ENCODE results near the gene NCOR1. TPM values are rescaled to one million over a fixed set of nuclear protein-coding genes. Genes with fewer than 3 reads are reported as not detected.

NCOR1 gene
- total and polyA plus RNA-seq, 2 of the 8 experiments (the other 6 are each of a cell fraction or from before 2014, with no cell fraction given) = 65.4 to 142 TPM

DNA sequence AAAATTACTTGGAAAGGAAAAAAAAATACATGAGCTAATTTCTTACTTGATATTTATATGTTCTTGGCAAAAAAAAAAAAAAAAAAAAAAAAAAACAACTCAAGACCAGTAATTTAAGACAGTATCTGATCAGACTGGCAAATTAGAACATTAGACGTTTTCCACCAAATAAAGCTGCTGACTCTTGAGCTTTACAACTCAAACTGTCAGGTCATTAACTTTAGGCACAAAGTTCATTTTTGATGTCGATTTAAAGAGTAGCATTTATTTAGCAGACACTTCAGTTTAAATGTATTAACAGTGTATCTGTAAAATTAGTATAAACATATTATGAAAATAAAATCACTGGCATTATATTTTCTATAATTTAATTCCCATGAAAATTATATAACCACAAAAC, 66.7 kb downstream of the NCOR1 start:
- H3K27ac ChIP-seq (ENCODE audit: low read depth, low read length) = no peak overlapping the region
- H2AK5ac ChIP-seq (ENCODE audit: low read depth, low read length) = no peak overlapping the region
- no peak overlapping the region for H2BK20ac ChIP-seq (ENCODE audit: low read length)
- no peak overlapping the region for H2BK12ac ChIP-seq (ENCODE audit: low read depth, low read length)
- H3K14ac ChIP-seq (ENCODE audit: insufficient read length) = no peak overlapping the region
- 87% methylated on average over 2 of the region's 2 CpGs; no CpG with 5 or more reads in 1 of the 2 experiments for WGBS, 2 experiments (ENCODE audit: extremely low coverage in 1 of 2, insufficient coverage in 1 of 2, insufficient read length in 1 of 2, insufficient replicate concordance in 2 of 2, low coverage in 1 of 2, low lambda C conversion rate in 2 of 2, missing lambda C conversion rate in 1 of 2)
- no peak overlapping the region for H3K4me3 ChIP-seq (ENCODE audit: extremely low read depth in 1 of 4, insufficient read depth in 2 of 4, low read depth in 3 of 4, low read length in 4 of 4)
- no peak overlapping the region for H3K18ac ChIP-seq (ENCODE audit: extremely low read depth, low read length)
- H3K4me2 ChIP-seq (ENCODE audit: insufficient read depth in 1 of 2, low read depth in 2 of 2, low read length in 2 of 2) = no peak overlapping the region
- H3K23ac ChIP-seq (ENCODE audit: insufficient read length) = no peak overlapping the region
- H3K4ac ChIP-seq (replicated peaks; ENCODE audit: insufficient read length, low read depth, low read length) = no peak overlapping the region
- no peaks in the 10 kb centered on the region for H3K79me2 ChIP-seq (ENCODE audit: control insufficient read depth in 1 of 2, insufficient read depth in 2 of 2, low read length in 2 of 2)
- TF ChIP-seq SP2 (IDR thresholded peaks at IDR 0.05; ENCODE audit: low read length) = no peak
- TF ChIP-seq BACH1 (IDR thresholded peaks at IDR 0.05; ENCODE audit: low read length) = no peak
- POLR2A ChIA-PET (ENCODE audit: partially characterized antibody) = no interaction called here
- no peak overlapping the region for H4K91ac ChIP-seq (replicated peaks; ENCODE audit: insufficient read length, low read length)
- peaks cover 0 to 44% (median 16%) of the 10 kb centered on the region in 4 experiments; a peak in 7 of 8 replicates for H3K36me3 ChIP-seq (ENCODE audit: control insufficient read depth in 2 of 4, insufficient read depth in 4 of 4, low read length in 3 of 4)
- H3K9me3 ChIP-seq (ENCODE audit: insufficient read depth in 2 of 2, low read depth in 1 of 2, low read length in 1 of 2) = no peaks in the 10 kb centered on the region
- H4K5ac ChIP-seq (ENCODE audit: insufficient read length, low read depth, low read length) = no peak overlapping the region
- no peaks in the 10 kb centered on the region for H4K20me1 ChIP-seq (replicated peaks in 1 of 2; ENCODE audit: control insufficient read depth in 1 of 2, insufficient read depth in 2 of 2, low read length in 2 of 2)
- CTCF ChIA-PET (ENCODE audit: partially characterized antibody) = no interaction called here
- H3K79me1 ChIP-seq (ENCODE audit: low read depth, low read length) = 0 out of 2 replicates have a peak, but pooled peaks cover 3% of the 10 kb centered on the region
- no peak overlapping the region for H2AFZ ChIP-seq (ENCODE audit: low read length)
- no peak overlapping the region for H4K8ac ChIP-seq (ENCODE audit: extremely low read depth, insufficient read depth, low read length)
- no peaks in the 10 kb centered on the region for H3K27me3 ChIP-seq (replicated peaks in 1 of 4; ENCODE audit: control insufficient read depth in 3 of 4, extremely low read depth in 1 of 4, insufficient read depth in 3 of 4, low read length in 3 of 4)
- DNase-seq (ENCODE audit: low read depth in 1 of 2, low spot score in 2 of 2) = no peak
- FAIRE-seq = no peak
- no peak overlapping the region for H3K9ac ChIP-seq (replicated peaks in 1 of 4; ENCODE audit: extremely low read depth in 1 of 4, low read depth in 3 of 4, low read length in 3 of 4)
- no peaks in the 10 kb centered on the region for H3K23me2 ChIP-seq (ENCODE audit: low read depth, low read length)
- H3K4me1 ChIP-seq (replicated peaks in 1 of 4; ENCODE audit: control insufficient read depth in 3 of 4, insufficient read depth in 4 of 4, low read length in 3 of 4) = no peaks in the 10 kb centered on the region
- H2BK5ac ChIP-seq (ENCODE audit: low read depth, low read length) = no peak overlapping the region
- H2BK120ac ChIP-seq (replicated peaks; ENCODE audit: low read depth, low read length) = no peak overlapping the region
- H2BK15ac ChIP-seq (ENCODE audit: low read length) = no peak overlapping the region
- no peak overlapping the region for H3K56ac ChIP-seq (replicated peaks; ENCODE audit: insufficient read length, low read depth, low read length)
